ENCODE results near the gene AFF4. TPM values are rescaled to one million over a fixed set of nuclear protein-coding genes. Genes with fewer than 3 reads are reported as not detected.
"Not testable (repeated sequence)": the region's sequence is repeated elsewhere in the genome, so short reads cannot be mapped to it uniquely, and the experiment has no call there.

Gene AFF4
- total RNA-seq, 1 donor from 2014 or later, result 87.9 TPM

- not testable (repeated sequence) for DNase-seq (ENCODE audit: low read depth)
Measured at GRCh38 chr5:132854992-132855391, 108.4 kb downstream of the AFF4 start.

GRCh38 chr5:132854301-132854700, 109.1 kb downstream of the AFF4 start:
- no peak for DNase-seq (ENCODE audit: low read depth)

- no peak for DNase-seq (ENCODE audit: low read depth)
Measured at GRCh38 chr5:132853790-132854189, 109.6 kb downstream of the AFF4 start.

- DNase-seq (ENCODE audit: low read depth), result no peak
Measured at GRCh38 chr5:132853323-132853722, 110.1 kb downstream of the AFF4 start.

- DNase-seq (ENCODE audit: low read depth), result peak; percentile 56
Measured at GRCh38 chr5:132850066-132850465, 113.4 kb downstream of the AFF4 start.

- no peak for DNase-seq (ENCODE audit: low read depth)
Measured at GRCh38 chr5:132849347-132849746, 114.1 kb downstream of the AFF4 start.

GRCh38 chr5:132848270-132848669, 115.2 kb downstream of the AFF4 start:
- DNase-seq (ENCODE audit: low read depth), result no peak

GRCh38 chr5:132841305-132841704, 122.1 kb downstream of the AFF4 start:
- peak; percentile 26 for DNase-seq (ENCODE audit: low read depth)

GRCh38 chr5:132840896-132841295, 122.5 kb downstream of the AFF4 start:
- no peak for DNase-seq (ENCODE audit: low read depth)

- DNase-seq (ENCODE audit: low read depth), result no peak
Measured at GRCh38 chr5:132840313-132840712, 123.1 kb downstream of the AFF4 start.

- DNase-seq (ENCODE audit: low read depth), result no peak
Measured at GRCh38 chr5:132839426-132840301, 123.8 kb downstream of the AFF4 start.

GRCh38 chr5:132838516-132839282, 124.7 kb downstream of the AFF4 start:
- no peak for DNase-seq (ENCODE audit: low read depth)

GRCh38 chr5:132837868-132838267, 125.6 kb downstream of the AFF4 start:
- no peak for DNase-seq (ENCODE audit: low read depth)

GRCh38 chr5:132836852-132837251, 126.6 kb downstream of the AFF4 start:
- DNase-seq (ENCODE audit: low read depth), result no peak

- DNase-seq (ENCODE audit: low read depth), result no peak
Measured at GRCh38 chr5:132834057-132834456, 129.4 kb downstream of the AFF4 start.

GRCh38 chr5:132832612-132833011, 130.8 kb downstream of the AFF4 start:
- no peak for DNase-seq (ENCODE audit: low read depth)

- no peak for DNase-seq (ENCODE audit: low read depth)
Measured at GRCh38 chr5:132831095-132831860, 132.2 kb downstream of the AFF4 start.

- DNase-seq (ENCODE audit: low read depth), result peak; percentile 43
Measured at GRCh38 chr5:132830436-132831094, 132.9 kb downstream of the AFF4 start, which contains the start of gene SHROOM1. TSS of gene SHROOM1 (minus strand) at chr5:132830647. CDS start at chr5:132826140, 4,507 bp downstream.

GRCh38 chr5:132829742-132830435, 133.5 kb downstream of the AFF4 start:
- peak; percentile 69 for DNase-seq (ENCODE audit: low read depth)

- DNase-seq (ENCODE audit: low read depth), result no peak
Measured at GRCh38 chr5:132828846-132829494, 134.5 kb downstream of the AFF4 start.
